Neutrophil (primary cell): ENCODE measurements around the gene KCNAB2.

Source experiments
- H3K27ac ChIP-seq: fragments of 200-600 bp; sonication (generic); 2 replicates; pipeline ENCODE4 v1.5.1; 2016; ENCODE audit warnings: mild to moderate bottlenecking, moderate library complexity
- H3K27me3 ChIP-seq: fragments of 200-600 bp; sonication (generic); 2 replicates; pipeline ENCODE4 v1.6.0; 2016; ENCODE audit warnings: mild to moderate bottlenecking
- H3K36me3 ChIP-seq: fragments of 200-600 bp; sonication (generic); 2 replicates; pipeline ENCODE4 v1.5.1; 2017
- H3K4me1 ChIP-seq, 2 experiments: fragments of 200-600 bp in 1 of 2; sonication (generic) in 1 of 2; 1 replicate in 1 of 2; 2 replicates in 1 of 2; pipeline versions ENCODE4 v1.5.1 to v1.6.1; 2013 to 2016; ENCODE audit warnings: low read depth in 1 of 2, low read length in 1 of 2, mild to moderate bottlenecking in 1 of 2, moderate library complexity in 1 of 2; ENCODE audit not compliant: control insufficient read depth in 1 of 2, insufficient read depth in 1 of 2
- H3K4me3 ChIP-seq, 2 experiments: fragments of 200-600 bp in 1 of 2; sonication (generic) in 1 of 2; 1 replicate in 1 of 2; 2 replicates in 1 of 2; pipeline ENCODE4 v1.5.1; 2013 to 2016; ENCODE audit warnings: low read depth in 1 of 2, low read length in 1 of 2, mild to moderate bottlenecking in 1 of 2, moderate library complexity in 1 of 2
- H3K9me3 ChIP-seq: fragments of 200-600 bp; sonication (generic); 2 replicates; pipeline ENCODE4 v1.5.1; 2016
- CTCF ChIP-seq: fragments of 200-600 bp; sonication (generic); IDR thresholded peaks from 2 replicates; pipeline ENCODE4 v1.5.1; 2016; ENCODE audit warnings: antibody characterized with exemption

Gene KCNAB2

DNA sequence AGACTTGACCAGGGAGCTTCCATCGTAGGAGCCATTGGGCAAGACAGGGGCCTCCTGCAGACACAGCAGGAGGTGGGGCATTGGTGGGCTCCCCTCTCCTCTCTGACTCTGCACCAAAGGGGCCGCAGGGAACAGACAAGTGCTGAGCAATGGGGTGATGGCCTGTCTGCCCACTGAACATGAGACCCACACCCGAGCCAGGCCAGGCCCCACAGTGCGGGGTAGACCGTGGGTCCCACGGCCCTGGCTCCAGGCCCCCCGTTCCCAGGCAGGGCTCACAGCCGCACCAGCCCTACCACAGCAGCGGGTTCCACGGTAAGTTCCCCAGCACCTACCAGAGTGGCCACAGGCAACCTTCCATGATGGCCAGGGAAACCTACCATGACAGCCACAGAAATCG lies 88.5 kb downstream of the KCNAB2 start:
- Histone ChIP-seq H3K27ac (no peak overlapping the region), H3K36me3 (no peaks in the 10 kb centered on the region), H3K27me3 (peaks cover 16% of the 10 kb centered on the region), H3K4me1 (no peaks in the 10 kb centered on the region), H3K4me3 (no peak overlapping the region), H3K9me3 (no peaks in the 10 kb centered on the region)
- no peak for TF ChIP-seq CTCF

DNA sequence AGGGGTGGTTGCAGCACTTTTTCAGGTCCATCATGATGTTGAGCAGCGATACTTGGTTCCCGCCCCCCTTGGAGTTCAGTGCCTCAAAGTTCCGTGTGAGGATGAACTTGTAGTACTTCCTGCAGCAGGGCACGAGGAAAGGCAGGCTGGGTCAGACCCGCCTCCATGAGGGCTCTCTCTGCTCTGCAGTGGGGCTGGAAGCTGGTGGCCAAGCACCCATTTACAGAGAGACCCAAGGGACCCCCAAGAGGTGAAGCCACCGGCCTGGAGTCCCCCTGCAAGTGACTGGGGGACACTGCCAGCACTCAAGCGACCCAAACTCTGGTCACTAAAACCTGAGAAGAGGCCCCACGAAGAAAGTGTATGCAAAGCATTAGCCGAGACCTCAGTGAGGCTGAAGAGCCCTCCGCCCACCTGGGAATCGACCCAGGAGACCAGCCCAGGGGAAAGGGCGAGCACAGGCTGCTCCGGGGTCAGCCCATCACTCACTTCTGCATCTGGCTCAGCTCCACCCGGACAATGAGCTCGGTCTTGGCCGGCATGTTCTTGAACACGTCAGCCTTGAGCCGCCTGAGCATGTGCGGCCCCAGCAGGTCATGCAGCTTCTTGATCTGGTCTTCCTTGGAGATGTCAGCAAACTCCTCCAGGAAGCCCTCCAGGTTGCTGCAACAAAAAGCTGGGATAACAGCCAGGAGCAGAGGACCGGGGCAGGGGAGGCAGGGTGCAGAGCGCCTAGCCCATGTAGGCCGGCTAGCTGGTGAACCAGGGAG lies 89.2 kb downstream of the KCNAB2 start:
- Histone ChIP-seq H3K27me3 (peaks cover 17% of the 10 kb centered on the region), H3K9me3 (no peaks in the 10 kb centered on the region)
- no peak for TF ChIP-seq CTCF

DNA sequence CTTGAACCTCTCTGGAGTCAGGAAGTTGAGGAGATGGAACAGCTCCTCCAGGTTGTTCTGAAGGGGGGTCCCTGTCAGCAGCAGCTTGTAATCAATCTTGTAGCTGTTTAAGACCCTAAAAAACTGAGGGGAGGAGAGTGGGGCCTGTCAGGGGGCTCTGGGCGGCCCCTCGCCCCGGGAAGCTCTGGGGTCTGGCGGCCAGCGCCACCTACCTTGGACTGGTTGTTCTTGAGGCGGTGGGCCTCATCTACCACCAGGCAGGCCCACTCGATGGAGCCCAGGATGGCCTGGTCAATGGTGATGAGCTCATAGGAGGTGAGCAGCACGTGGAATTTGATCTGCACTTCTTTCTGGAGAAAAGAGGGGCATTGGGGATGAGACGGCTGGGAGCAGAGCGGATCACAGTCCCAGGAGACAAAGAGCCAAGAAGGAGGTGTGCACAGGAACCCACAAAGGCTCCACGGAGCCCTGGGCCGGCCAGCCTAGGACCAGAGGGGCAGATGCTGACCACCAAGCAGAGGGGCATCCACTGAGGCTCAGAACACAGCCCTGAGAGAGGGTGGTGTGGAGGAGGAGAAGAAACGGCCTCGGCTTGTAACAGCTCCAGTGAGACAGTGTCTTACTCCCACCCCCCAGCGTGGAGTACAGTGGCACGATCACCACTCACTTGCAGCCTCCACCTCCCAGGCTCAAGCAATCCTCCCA lies 91.0 kb downstream of the KCNAB2 start:
- Histone ChIP-seq H3K27ac (no peak overlapping the region), H3K9me3 (no peaks in the 10 kb centered on the region), H3K4me3 (no peak overlapping the region), H3K27me3 (peaks cover 17% of the 10 kb centered on the region), H3K36me3 (no peaks in the 10 kb centered on the region), H3K4me1 (no peaks in the 10 kb centered on the region)
- TF ChIP-seq CTCF = no peak

More for the DNA sequence above, 89.2 kb downstream of the KCNAB2 start:
- no peak overlapping the region for H3K27ac ChIP-seq
- H3K4me1 ChIP-seq = no peaks in the 10 kb centered on the region
- no peak overlapping the region for H3K4me3 ChIP-seq
- no peaks in the 10 kb centered on the region for H3K36me3 ChIP-seq

- no peak for TF ChIP-seq CTCF
- peaks cover 17% of the 10 kb centered on the region for H3K27me3 ChIP-seq
- no peaks in the 10 kb centered on the region for H3K36me3 ChIP-seq
- no peak overlapping the region for H3K27ac ChIP-seq
- H3K4me3 ChIP-seq = no peak overlapping the region
- no peaks in the 10 kb centered on the region for H3K9me3 ChIP-seq
- no peaks in the 10 kb centered on the region for H3K4me1 ChIP-seq
Observed at GRCh38 chr1:6137758-6138157, 92.1 kb downstream of the KCNAB2 start.

- no peaks in the 10 kb centered on the region for H3K4me1 ChIP-seq
- H3K4me3 ChIP-seq = no peak overlapping the region
- TF ChIP-seq CTCF = no peak
- peaks cover 17% of the 10 kb centered on the region for H3K27me3 ChIP-seq
- H3K27ac ChIP-seq = no peak overlapping the region
- H3K9me3 ChIP-seq = no peaks in the 10 kb centered on the region
- H3K36me3 ChIP-seq = no peaks in the 10 kb centered on the region
Observed at GRCh38 chr1:6140413-6140812, 94.7 kb downstream of the KCNAB2 start.
